GM12875 (cell line): ENCODE results near the gene MYH7B.

Experiments used
- H3K4me3 ChIP-seq: one replicate; pipeline ENCODE4 v1.5.1; 2011; ENCODE audit warnings: low read depth, low read length, control low read depth
- TF ChIP-seq, protein P1 (sequence below): IDR thresholded peaks from 2 replicates; pipeline ENCODE4 v1.5.1; 2011; ENCODE audit warnings: low read depth, mild to moderate bottlenecking, control low read depth, inconsistent platforms, low read length, moderate library complexity, borderline replicate concordance; ENCODE audit not compliant: insufficient read depth

The MYH7B gene

GRCh38 chr20:34945315-34946077 is 10.2 kb upstream of the MYH7B start:
- H3K4me3 ChIP-seq: no peak overlapping the region
- TF ChIP-seq, protein P1, sequence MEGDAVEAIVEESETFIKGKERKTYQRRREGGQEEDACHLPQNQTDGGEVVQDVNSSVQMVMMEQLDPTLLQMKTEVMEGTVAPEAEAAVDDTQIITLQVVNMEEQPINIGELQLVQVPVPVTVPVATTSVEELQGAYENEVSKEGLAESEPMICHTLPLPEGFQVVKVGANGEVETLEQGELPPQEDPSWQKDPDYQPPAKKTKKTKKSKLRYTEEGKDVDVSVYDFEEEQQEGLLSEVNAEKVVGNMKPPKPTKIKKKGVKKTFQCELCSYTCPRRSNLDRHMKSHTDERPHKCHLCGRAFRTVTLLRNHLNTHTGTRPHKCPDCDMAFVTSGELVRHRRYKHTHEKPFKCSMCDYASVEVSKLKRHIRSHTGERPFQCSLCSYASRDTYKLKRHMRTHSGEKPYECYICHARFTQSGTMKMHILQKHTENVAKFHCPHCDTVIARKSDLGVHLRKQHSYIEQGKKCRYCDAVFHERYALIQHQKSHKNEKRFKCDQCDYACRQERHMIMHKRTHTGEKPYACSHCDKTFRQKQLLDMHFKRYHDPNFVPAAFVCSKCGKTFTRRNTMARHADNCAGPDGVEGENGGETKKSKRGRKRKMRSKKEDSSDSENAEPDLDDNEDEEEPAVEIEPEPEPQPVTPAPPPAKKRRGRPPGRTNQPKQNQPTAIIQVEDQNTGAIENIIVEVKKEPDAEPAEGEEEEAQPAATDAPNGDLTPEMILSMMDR: no peak

- H3K4me3 ChIP-seq: no peak overlapping the region
- TF ChIP-seq, protein P1: no peak
These were observed 9.0 kb upstream of the MYH7B start for GRCh38 chr20:34946661-34947060.

GRCh38 chr20:34947336-34947735 is 8.3 kb upstream of the MYH7B start:
- no peak overlapping the region for H3K4me3 ChIP-seq
- TF ChIP-seq, protein P1: no peak

DNA sequence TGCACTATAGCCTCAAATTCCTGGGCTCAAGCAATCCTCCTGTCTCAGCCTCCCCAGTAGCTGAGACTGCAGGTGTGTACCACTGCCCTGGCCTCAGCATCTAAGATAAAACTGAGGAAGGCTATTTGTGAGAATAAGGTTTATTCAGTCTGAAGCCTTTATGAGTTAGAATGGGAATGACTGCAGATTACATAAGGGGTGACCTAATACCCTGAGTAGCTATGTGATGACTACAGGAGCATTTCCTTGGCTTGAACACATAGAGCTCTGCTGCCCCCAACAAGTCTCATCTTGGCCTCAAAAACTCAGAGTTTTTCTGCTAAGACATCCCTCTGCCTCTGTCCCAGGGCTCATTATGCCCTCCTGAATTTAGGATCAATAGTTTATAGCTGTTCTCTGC is 7.6 kb upstream of the MYH7B start:
- TF ChIP-seq, protein P1: no peak
- no peak overlapping the region for H3K4me3 ChIP-seq

- H3K4me3 ChIP-seq: no peak overlapping the region
- TF ChIP-seq, protein P1: no peak
These were observed 6.5 kb upstream of the MYH7B start for GRCh38 chr20:34949120-34949519.

DNA sequence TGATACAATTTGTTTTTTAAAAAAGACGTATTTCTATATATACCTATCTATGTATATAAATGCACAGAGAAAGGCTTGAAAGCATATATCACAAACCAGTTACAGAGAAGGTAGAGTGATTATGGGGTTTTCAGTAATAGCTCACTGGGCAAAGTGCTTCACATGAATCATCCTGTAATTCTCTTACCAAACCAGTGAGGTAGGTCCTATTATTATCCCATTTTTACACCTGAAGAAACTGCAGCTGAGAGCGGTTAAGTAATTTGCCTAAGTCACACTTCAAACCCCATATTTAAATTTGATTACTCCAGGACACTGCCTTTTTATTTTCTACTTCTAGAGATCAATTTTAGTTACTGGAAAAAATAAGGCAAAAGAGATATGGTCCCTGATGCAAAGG is 4.4 kb upstream of the MYH7B start:
- TF ChIP-seq, protein P1: no peak
- no peak overlapping the region for H3K4me3 ChIP-seq

DNA sequence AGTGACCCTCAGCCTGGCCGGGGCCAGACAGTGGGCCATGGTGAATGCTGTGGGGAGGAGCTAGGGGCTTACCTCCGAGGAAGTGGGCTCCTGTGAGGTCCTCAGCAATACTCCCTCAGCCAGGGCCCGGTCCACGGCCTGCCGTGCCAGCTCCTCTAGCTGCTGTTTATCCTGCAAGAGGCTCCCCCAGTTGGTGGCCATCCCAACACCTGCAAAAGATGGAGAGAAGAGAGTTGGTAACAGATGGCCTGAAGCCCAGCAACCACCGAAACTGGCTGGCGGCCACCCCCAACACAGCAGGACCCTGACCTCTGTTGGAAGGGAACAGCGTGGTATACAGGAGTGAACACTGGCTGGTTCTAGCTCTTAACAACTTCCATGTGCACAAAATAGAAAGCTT is 4.0 kb upstream of the MYH7B start:
- TF ChIP-seq, protein P1: no peak

More for the DNA sequence above, 4.0 kb upstream of the MYH7B start:
- H3K4me3 ChIP-seq: no peak overlapping the region
